K562 (cell line): Measurements from ENCODE around the gene SMARCD2. TPM values are rescaled to one million over a fixed set of nuclear protein-coding genes. Genes with fewer than 3 reads are reported as not detected.

ENCODE experiments used
- ATF1 ChIP-seq, 2 experiments: fragments of 450-650 bp in 1 of 2; IDR thresholded peaks; 2 replicates each; pipeline ENCODE4 v1.6.1; 2016; ENCODE audit warnings: missing compliant biosample characterization in 1 of 2, missing genetic modification characterization in 1 of 2
- BCLAF1 ChIP-seq, 2 experiments: fragments of 450-650 bp in 1 of 2; IDR thresholded peaks; 2 replicates each; pipeline ENCODE4 v1.6.1; 2011 to 2017; ENCODE audit warnings: low read depth in 2 of 2, antibody characterized with exemption in 1 of 2, borderline replicate concordance in 1 of 2, low read length in 1 of 2, mild to moderate bottlenecking in 1 of 2, mixed read lengths in 1 of 2; ENCODE audit not compliant: control insufficient read depth in 1 of 2
- CREB3 ChIP-seq: fragments of 450-650 bp; conservative IDR thresholded peaks from 2 replicates; pipeline ENCODE4 v1.6.1; 2016; ENCODE audit warnings: missing genetic modification characterization, low read depth, mild to moderate bottlenecking, missing compliant biosample characterization, moderate library complexity
- CSDE1 ChIP-seq, 2 experiments: fragments of 450-650 bp; IDR thresholded peaks; 2 replicates each; pipeline ENCODE4 v1.6.1; 2016; ENCODE audit warnings: mild to moderate bottlenecking in 1 of 2
- EZH2 ChIP-seq: IDR thresholded peaks from 2 replicates; pipeline ENCODE4 v1.6.1; 2012; ENCODE audit warnings: low read depth, mild to moderate bottlenecking, inconsistent platforms, low read length, borderline replicate concordance
- JUND ChIP-seq, 2 experiments: IDR thresholded peaks; 2 replicates in 1 of 2; 3 replicates in 1 of 2; pipeline ENCODE4 v1.6.1; 2011; ENCODE audit warnings: borderline replicate concordance in 2 of 2, low read depth in 2 of 2, low read length in 2 of 2, improper control_type of control experiment in 1 of 2, missing biosample characterization in 1 of 2, missing genetic modification characterization in 1 of 2, missing genetic modification reagents in 1 of 2
- KLF10 ChIP-seq: fragments of 250-450 bp; sonication (Bioruptor Pico); IDR thresholded peaks from 2 replicates; pipeline ENCODE4 v1.6.1; 2021; ENCODE audit warnings: matching md5 sums
- KLF6 ChIP-seq: fragments of 250-450 bp; sonication (Bioruptor Pico); IDR thresholded peaks from 2 replicates; pipeline ENCODE4 v1.4.0; 2020; ENCODE audit warnings: mild to moderate bottlenecking, moderate library complexity, borderline replicate concordance
- LCOR ChIP-seq: sonication (generic); formaldehyde crosslinking; IDR thresholded peaks from 2 replicates; pipeline ENCODE4 v1.8.0; 2022; ENCODE audit warnings: mild to moderate bottlenecking, missing genetic modification reagents
- MYNN ChIP-seq, 2 experiments: sonication (generic); formaldehyde crosslinking in 1 of 2; IDR thresholded peaks; 2 replicates each; pipeline versions ENCODE4 v1.5.0 to v1.6.1; 2016 to 2020; ENCODE audit warnings: antibody characterized with exemption in 1 of 2, missing genetic modification reagents in 1 of 2
- NFIC ChIP-seq: fragments of 450-650 bp; IDR thresholded peaks from 2 replicates; pipeline ENCODE4 v1.6.1; 2017; ENCODE audit warnings: mild to moderate bottlenecking, inconsistent platforms
- RBM22 ChIP-seq: fragments of 200-400 bp; formaldehyde crosslinking; IDR thresholded peaks from 2 replicates; pipeline ENCODE4 v1.6.1; 2018; ENCODE audit warnings: low read length, low read depth; ENCODE audit not compliant: poor library complexity, severe bottlenecking
- RBM39 ChIP-seq: fragments of 200-400 bp; formaldehyde crosslinking; optimal IDR thresholded peaks from 2 replicates; pipeline ENCODE3; 2018; ENCODE audit warnings: low read depth, low read length
- SAFB2 ChIP-seq: fragments of 200-400 bp; formaldehyde crosslinking; IDR thresholded peaks from 2 replicates; pipeline ENCODE4 v1.6.1; 2018; ENCODE audit warnings: borderline replicate concordance, low read length, low read depth, moderate library complexity; ENCODE audit not compliant: severe bottlenecking
- SMAD1 ChIP-seq: fragments of 150-350 bp; IDR thresholded peaks from 2 replicates; pipeline ENCODE4 v1.6.1; 2014; ENCODE audit warnings: low read length, low read depth; ENCODE audit not compliant: partially characterized antibody
- SREBF2 ChIP-seq: sonication (generic); formaldehyde crosslinking; IDR thresholded peaks from 2 replicates; pipeline ENCODE4 v1.4.0; 2020; ENCODE audit warnings: mild to moderate bottlenecking, missing genetic modification reagents
- SRSF7 ChIP-seq: fragments of 200-400 bp; formaldehyde crosslinking; optimal IDR thresholded peaks from 2 replicates; pipeline ENCODE3; 2017; ENCODE audit warnings: mild to moderate bottlenecking, low read depth, low read length
- TAF9B ChIP-seq: fragments of 450-650 bp; IDR thresholded peaks from 2 replicates; pipeline ENCODE4 v1.6.1; 2018; ENCODE audit warnings: mild to moderate bottlenecking; ENCODE audit not compliant: partially characterized antibody
- ZBTB9 ChIP-seq: fragments of 450-650 bp; formaldehyde crosslinking; IDR thresholded peaks from 2 replicates; pipeline ENCODE4 v1.4.0; 2020; ENCODE audit warnings: mild to moderate bottlenecking, moderate library complexity
- ZNF124 ChIP-seq: sonication (generic); formaldehyde crosslinking; IDR thresholded peaks from 2 replicates; pipeline ENCODE4 v1.8.1; 2022; ENCODE audit warnings: missing genetic modification reagents
- ZNF780A ChIP-seq: fragments of 250-450 bp; sonication (Bioruptor Pico); IDR thresholded peaks from 2 replicates; pipeline ENCODE4 v1.5.0; 2021; ENCODE audit warnings: mild to moderate bottlenecking
- polyA plus RNA-seq, 8 experiments: library from polyadenylated mRNA; depleted of rRNA in 4 of 8; stranded (reverse) in 5 of 8; unstranded in 3 of 8; fragments of >200 nt; fragmentation: Nextera tagmentation in 2 of 8; fragmentation: Illumina TruSeq in 1 of 8; extraction: Ambion mirVana in 2 of 8; extraction: Trizol in 1 of 8; gene quantifications; 2 replicates each; pipeline versions ENCODE4 v1.2.1 to v1.2.3, GENCODE V29; 2011 to 2014; ENCODE audit warnings: inconsistent platforms in 1 of 8, missing spikeins in 1 of 8
- total RNA-seq, 7 experiments: library from RNA; depleted of rRNA in 6 of 7; stranded (reverse); fragments of >200 nt in 6 of 7; fragmentation: Illumina TruSeq in 2 of 7; extraction: Trizol in 2 of 7; gene quantifications; 2 replicates each; pipeline versions ENCODE4 v1.2.1 to v1.2.3, GENCODE V29; 2011 to 2021; ENCODE audit warnings: low replicate concordance in 1 of 7

The SMARCD2 gene
- total and polyA plus RNA-seq, 9 of the 15 experiments (the other 6 are each of a cell fraction or from before 2014, with no cell fraction given), result 1.7 to 114 (median 90.3) TPM

GRCh38 chr17:63827002-63827800 is 15.3 kb downstream of the SMARCD2 start, which contains the start of the genes FTSJ3 and PSMC5 (continued):
- TF ChIP-seq CSDE1 (IDR thresholded peaks at IDR 0.05) (peak in 1 of 2 experiments; percentile 93; a peak in 2 of 4 replicates), ZNF780A (CRISPR knock-in tag) (no peak), ATF1 (CRISPR knock-in tag; IDR thresholded peaks at IDR 0.05) (no peak), ATF1 (tag; IDR thresholded peaks at IDR 0.05) (peak; percentile 93), LCOR (CRISPR knock-in tag) (peak; percentile 88; the same call in 1 of the 2 replicates), SREBF2 (CRISPR knock-in tag) (no peak), ZNF124 (CRISPR knock-in tag) (no peak), SRSF7 (no peak), CREB3 (0 out of 2 replicates have a peak, but pooled peaks have one; percentile 22), SAFB2 (no peak), MYNN (IDR thresholded peaks at IDR 0.05) (no peak), MYNN (CRISPR knock-in tag; IDR thresholded peaks at IDR 0.05) (no peak), KLF6 (no peak), EZH2 (no peak), RBM39 (no peak), KLF10 (CRISPR knock-in tag) (no peak), ZBTB9 (CRISPR knock-in tag) (peak; percentile 73; the same call in 1 of the 2 replicates), TAF9B (peak; percentile 87), JUND (IDR thresholded peaks at IDR 0.05; ENCODE audit: borderline replicate concordance, low read depth, low read length) (peak; percentile 72), JUND (tag; IDR thresholded peaks at IDR 0.05; ENCODE audit: borderline replicate concordance, low read depth, low read length) (peak; percentile 41; the same call in 1 of the 3 replicates), SMAD1 (no peak), RBM22 (peak; percentile 71), NFIC (peak; percentile 78), BCLAF1 (IDR thresholded peaks at IDR 0.05; ENCODE audit: borderline replicate concordance in 1 of 2, control insufficient read depth in 1 of 2, low read depth in 2 of 2, low read length in 1 of 2) (no peak)
